Measurements from ENCODE around the gene CARM1. TPM values are rescaled to one million over a fixed set of nuclear protein-coding genes. Genes with fewer than 3 reads are reported as not detected.
A peak's percentile ranks its signal among the peaks of the same experiment; 100 is the strongest.

The CARM1 gene
- total RNA-seq, 2 donors from 2014 or later: 18.5 to 21.2 TPM

DNA sequence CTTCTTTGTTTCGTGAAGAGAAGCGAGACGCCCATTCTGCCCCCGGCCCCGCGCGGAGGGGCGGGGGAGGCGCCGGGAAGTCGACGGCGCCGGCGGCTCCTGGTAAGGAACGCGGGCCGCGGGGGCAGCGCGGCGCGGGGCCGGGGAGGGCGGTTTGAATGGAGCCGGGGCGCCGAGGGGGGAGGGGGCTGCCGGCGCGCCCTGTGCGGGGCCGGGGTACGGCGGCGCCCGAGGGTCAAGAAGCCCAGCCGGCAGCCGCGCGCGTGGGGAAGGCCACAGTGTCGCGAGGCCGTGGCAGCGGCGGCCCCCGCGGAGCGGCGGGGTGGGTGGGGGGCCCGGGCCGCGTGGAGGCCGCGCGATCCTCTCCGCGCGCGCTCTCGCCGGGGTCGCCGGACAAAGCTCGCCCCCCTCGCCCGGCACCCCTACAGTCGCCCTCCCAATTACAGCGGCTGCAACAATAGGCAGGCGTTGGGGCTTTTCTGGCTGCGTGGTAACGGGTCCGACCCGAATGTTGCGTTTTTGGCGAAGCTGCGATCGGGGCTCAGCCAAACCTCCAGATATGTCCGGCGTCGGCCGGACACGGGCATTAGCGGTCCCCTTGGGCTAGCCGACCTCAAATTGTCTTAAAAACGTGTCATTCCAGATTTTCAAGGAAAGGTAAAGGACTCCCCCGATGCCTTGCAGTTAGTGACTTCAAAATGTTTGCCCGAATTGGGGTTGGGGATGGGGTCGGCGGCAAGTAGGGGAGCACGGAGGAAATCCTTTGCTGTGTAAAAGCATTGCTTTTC, 89.9 kb downstream of the CARM1 start:
- Histone ChIP-seq H3K9me3 (no peaks in the 10 kb centered on the region), H3K4me3 (peak overlapping the region; percentile 87), H3K27ac (peak overlapping the region; percentile 73 to 76), H3K36me3 (no peaks in the 10 kb centered on the region), H3K27me3 (replicated peaks; ENCODE audit: insufficient read depth) (no peaks in the 10 kb centered on the region), H3K4me1 (ENCODE audit: control insufficient read depth in 1 of 2, low read depth in 2 of 2) (peaks cover 8 to 27% of the 10 kb centered on the region in 2 donors)
- DNase-seq (ENCODE audit: low spot score) (no peak), ATAC-seq (ENCODE audit: insufficient number of reproducible peaks, low FRiP score, low read depth) (peak; percentile 9)
- TF ChIP-seq, protein P1, sequence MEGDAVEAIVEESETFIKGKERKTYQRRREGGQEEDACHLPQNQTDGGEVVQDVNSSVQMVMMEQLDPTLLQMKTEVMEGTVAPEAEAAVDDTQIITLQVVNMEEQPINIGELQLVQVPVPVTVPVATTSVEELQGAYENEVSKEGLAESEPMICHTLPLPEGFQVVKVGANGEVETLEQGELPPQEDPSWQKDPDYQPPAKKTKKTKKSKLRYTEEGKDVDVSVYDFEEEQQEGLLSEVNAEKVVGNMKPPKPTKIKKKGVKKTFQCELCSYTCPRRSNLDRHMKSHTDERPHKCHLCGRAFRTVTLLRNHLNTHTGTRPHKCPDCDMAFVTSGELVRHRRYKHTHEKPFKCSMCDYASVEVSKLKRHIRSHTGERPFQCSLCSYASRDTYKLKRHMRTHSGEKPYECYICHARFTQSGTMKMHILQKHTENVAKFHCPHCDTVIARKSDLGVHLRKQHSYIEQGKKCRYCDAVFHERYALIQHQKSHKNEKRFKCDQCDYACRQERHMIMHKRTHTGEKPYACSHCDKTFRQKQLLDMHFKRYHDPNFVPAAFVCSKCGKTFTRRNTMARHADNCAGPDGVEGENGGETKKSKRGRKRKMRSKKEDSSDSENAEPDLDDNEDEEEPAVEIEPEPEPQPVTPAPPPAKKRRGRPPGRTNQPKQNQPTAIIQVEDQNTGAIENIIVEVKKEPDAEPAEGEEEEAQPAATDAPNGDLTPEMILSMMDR (IDR thresholded peaks at IDR 0.05): no peak

DNA sequence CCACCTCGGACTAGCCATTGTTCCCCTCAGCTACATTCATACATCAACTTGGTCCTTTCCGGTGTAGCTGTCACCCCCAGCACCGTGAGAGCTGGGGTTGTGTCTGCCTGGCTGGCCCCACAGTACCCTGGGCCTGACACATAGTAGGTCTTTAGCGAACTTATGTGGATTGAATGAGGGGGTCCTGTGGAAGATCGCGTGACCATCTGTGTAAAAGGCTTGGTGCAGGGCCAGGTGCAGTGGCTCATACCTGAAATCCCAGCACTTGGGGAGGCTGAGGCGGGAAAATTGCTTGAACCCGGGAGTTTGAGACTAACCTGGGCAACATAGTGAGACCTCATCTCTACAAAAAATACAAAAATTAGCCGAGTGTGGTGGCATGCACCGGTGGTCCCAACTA, 91.5 kb downstream of the CARM1 start:
- Histone ChIP-seq H3K9me3 (no peaks in the 10 kb centered on the region), H3K27ac (no peak overlapping the region), H3K36me3 (no peaks in the 10 kb centered on the region), H3K27me3 (replicated peaks; ENCODE audit: insufficient read depth) (no peaks in the 10 kb centered on the region), H3K4me3 (no peak overlapping the region), H3K4me1 (ENCODE audit: control insufficient read depth in 1 of 2, low read depth in 2 of 2) (peaks cover 8 to 27% of the 10 kb centered on the region in 2 donors)
- ATAC-seq (ENCODE audit: insufficient number of reproducible peaks, low FRiP score, low read depth): no peak
- DNase-seq (ENCODE audit: low spot score): no peak
- TF ChIP-seq, protein P1 (IDR thresholded peaks at IDR 0.05): no peak

DNA sequence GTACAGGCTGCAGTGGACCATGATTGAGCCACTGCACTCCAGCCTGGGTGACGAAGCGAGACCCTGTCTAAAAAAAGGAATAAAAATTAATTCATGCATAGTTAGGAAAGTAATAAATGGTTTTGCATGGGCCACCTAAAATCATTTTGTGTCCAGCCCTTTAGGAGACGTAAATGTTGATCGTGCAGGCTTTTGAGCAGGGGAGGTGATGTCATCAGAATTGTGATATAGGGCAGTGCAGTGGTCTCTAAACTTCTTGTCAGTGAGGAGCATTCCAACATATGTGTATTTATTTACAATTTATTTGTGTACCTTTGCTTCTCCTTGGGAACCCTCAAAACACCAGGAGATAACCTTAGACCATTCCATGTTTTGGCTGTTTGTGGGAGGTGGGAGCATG, 92.5 kb downstream of the CARM1 start:
- no peak overlapping the region for H3K4me3 ChIP-seq
- H3K9me3 ChIP-seq: no peaks in the 10 kb centered on the region
- H3K36me3 ChIP-seq: no peaks in the 10 kb centered on the region
- no peaks in the 10 kb centered on the region for H3K27me3 ChIP-seq (replicated peaks; ENCODE audit: insufficient read depth)
- H3K4me1 ChIP-seq (ENCODE audit: control insufficient read depth in 1 of 2, low read depth in 2 of 2): peaks cover 8 to 27% of the 10 kb centered on the region in 2 donors
- ATAC-seq (ENCODE audit: insufficient number of reproducible peaks, low FRiP score, low read depth): no peak
- TF ChIP-seq, protein P1 (IDR thresholded peaks at IDR 0.05): no peak
- no peak overlapping the region for H3K27ac ChIP-seq
- no peak for DNase-seq (ENCODE audit: low spot score)

GRCh38 chr19:10964903-10965302, 93.5 kb downstream of the CARM1 start:
- ATAC-seq (ENCODE audit: insufficient number of reproducible peaks, low FRiP score, low read depth) (no peak), DNase-seq (ENCODE audit: low spot score) (no peak)
- Histone ChIP-seq H3K4me1 (ENCODE audit: control insufficient read depth in 1 of 2, low read depth in 2 of 2) (peaks cover 6 to 20% of the 10 kb centered on the region in 2 donors), H3K36me3 (no peaks in the 10 kb centered on the region), H3K27ac (no peak overlapping the region), H3K27me3 (replicated peaks; ENCODE audit: insufficient read depth) (no peaks in the 10 kb centered on the region), H3K9me3 (no peaks in the 10 kb centered on the region), H3K4me3 (no peak overlapping the region)
- TF ChIP-seq, protein P1 (IDR thresholded peaks at IDR 0.05): no peak

GRCh38 chr19:10965398-10965797, 94.0 kb downstream of the CARM1 start:
- Histone ChIP-seq H3K4me1 (ENCODE audit: control insufficient read depth in 1 of 2, low read depth in 2 of 2) (peaks cover 6 to 16% of the 10 kb centered on the region in 2 donors), H3K27me3 (replicated peaks; ENCODE audit: insufficient read depth) (no peaks in the 10 kb centered on the region), H3K9me3 (no peaks in the 10 kb centered on the region), H3K4me3 (no peak overlapping the region), H3K27ac (no peak overlapping the region), H3K36me3 (no peaks in the 10 kb centered on the region)
- TF ChIP-seq, protein P1 (IDR thresholded peaks at IDR 0.05): no peak
- no peak for ATAC-seq (ENCODE audit: insufficient number of reproducible peaks, low FRiP score, low read depth)
- no peak for DNase-seq (ENCODE audit: low spot score)

Measured in thoracic aorta (tissue), 2 donors.